A549 (cell line): Measurements from ENCODE around the gene ALDH3B2. TPM values are rescaled to one million over a fixed set of nuclear protein-coding genes. Genes with fewer than 3 reads are reported as not detected.
"Not testable (repeated sequence)": the region's sequence is repeated elsewhere in the genome, so short reads cannot be mapped to it uniquely, and the experiment has no call there.

Source experiments
- ATAC-seq, 2 experiments: fragments of 200-7000 bp in 1 of 2; fragments of >200 bp in 1 of 2; cut with Nextera tagmentation in 1 of 2; cut with Tn5 transposase in 1 of 2; 3 replicates each; pipeline versions ENCODE4 v1.8.0 to v1.9.1; 2018 to 2020; ENCODE audit warnings: mild to moderate bottlenecking in 1 of 2, moderate library complexity in 1 of 2
- CTCF ChIA-PET: fragments of 300-600 bp; sonication (Branson Sonifier 250); formaldehyde crosslinking; extraction: SDS; loops from one replicate; lab custom pipeline; 2021; ENCODE audit warnings: antibody characterized with exemption, inconsistent platforms; lab: Yijun Ruan, JAX
- POLR2A ChIA-PET: fragments of 350-600 bp; formaldehyde crosslinking; extraction: SDS; loops from one replicate; lab custom pipeline; 2021; ENCODE audit warnings: antibody characterized with exemption, inconsistent platforms; lab: Yijun Ruan, JAX
- DNase-seq, 2 experiments: peaks; one replicate each; pipeline versions ENCODE4 v3.0.0 to v3.0.0-alpha.2; 2011 to 2016; ENCODE audit warnings: low read depth in 1 of 2, low spot score in 1 of 2
- FAIRE-seq: peaks from 2 replicates; lab custom pipeline; 2011; peaks lifted over from hg19 to GRCh38; lab: Jason Lieb, UNC
- H3K27ac ChIP-seq, 2 experiments: fragments of >200 bp; sonication (Bioruptor Twin); formaldehyde crosslinking; 3 replicates each; pipeline ENCODE4 v1.5.1; 2016 to 2017
- H3K4me1 ChIP-seq: fragments of >200 bp; sonication (Bioruptor Twin); formaldehyde crosslinking; 3 replicates; pipeline ENCODE4 v1.6.1; 2016
- H3K4me2 ChIP-seq: fragments of >200 bp; sonication (Bioruptor Twin); formaldehyde crosslinking; 3 replicates; pipeline ENCODE4 v1.6.1; 2016
- H3K4me3 ChIP-seq: fragments of >200 bp; sonication (Bioruptor Twin); formaldehyde crosslinking; 3 replicates; pipeline ENCODE4 v1.5.1; 2016
- H3K9me3 ChIP-seq: fragments of >200 bp; sonication (Bioruptor Twin); formaldehyde crosslinking; 3 replicates; pipeline ENCODE4 v1.6.1; 2016
- BHLHE40 ChIP-seq: IDR thresholded peaks from 2 replicates; pipeline ENCODE4 v1.6.1; 2012; ENCODE audit warnings: low read depth, low read length, inconsistent platforms
- CHD4 ChIP-seq: fragments of 200-600 bp; sonication (generic); IDR thresholded peaks from 2 replicates; pipeline ENCODE4 v1.6.1; 2016; ENCODE audit warnings: antibody characterized with exemption, mild to moderate bottlenecking, borderline replicate concordance
- GATA3 ChIP-seq: IDR thresholded peaks from 2 replicates; pipeline ENCODE4 v1.6.1; 2012; ENCODE audit warnings: borderline replicate concordance
- HOXB13 ChIP-seq: fragments of 250-450 bp; sonication (Bioruptor Pico); IDR thresholded peaks from 2 replicates; pipeline ENCODE4 v1.5.0; 2020; ENCODE audit warnings: low read depth, mild to moderate bottlenecking, moderate library complexity
- JUN ChIP-seq, 2 experiments: fragments of >200 bp; sonication (Bioruptor Twin); formaldehyde crosslinking; IDR thresholded peaks; 2 replicates in 1 of 2; 3 replicates in 1 of 2; pipeline ENCODE4 v1.6.1; 2016 to 2017
- KDM5A ChIP-seq: fragments of 200-600 bp; sonication (generic); IDR thresholded peaks from 2 replicates; pipeline ENCODE4 v1.6.1; 2016; ENCODE audit warnings: antibody characterized with exemption, mild to moderate bottlenecking
- MYC ChIP-seq: IDR thresholded peaks from 2 replicates; pipeline ENCODE4 v1.6.1; 2012; ENCODE audit warnings: mild to moderate bottlenecking, inconsistent platforms, low read length, improper control_type of control experiment, borderline replicate concordance
- NPAS2 ChIP-seq: fragments of 250-450 bp; sonication (Bioruptor Pico); IDR thresholded peaks from 2 replicates; pipeline ENCODE4 v1.8.0; 2022; ENCODE audit warnings: mild to moderate bottlenecking, moderate library complexity, borderline replicate concordance
- POLR2AphosphoS2 ChIP-seq: conservative IDR thresholded peaks from 2 replicates; pipeline ENCODE4 v1.6.1; 2012; ENCODE audit warnings: low read length, improper control_type of control experiment, inconsistent platforms
- RAD21 ChIP-seq, 2 experiments: fragments of >200 bp in 1 of 2; sonication (Bioruptor Twin) in 1 of 2; formaldehyde crosslinking in 1 of 2; IDR thresholded peaks in 1 of 2; conservative IDR thresholded peaks in 1 of 2; 2 replicates in 1 of 2; 3 replicates in 1 of 2; pipeline ENCODE4 v1.6.1; 2012 to 2018; ENCODE audit warnings: inconsistent platforms in 1 of 2
- RARB ChIP-seq: fragments of 250-450 bp; sonication (Bioruptor Pico); IDR thresholded peaks from 2 replicates; pipeline ENCODE4 v1.8.0; 2021; ENCODE audit warnings: mild to moderate bottlenecking, moderate library complexity
- WGBS: methylation state at CpG from one replicate; pipeline ENCODE4 v1.1.6; 2017; ENCODE audit errors: missing lambda C conversion rate; 5-methylcytosine and 5-hydroxymethylcytosine counted together
- polyA plus RNA-seq, 4 experiments: library from polyadenylated mRNA; depleted of rRNA in 3 of 4; stranded (reverse); fragments of >200 nt; fragmentation: RNase III in 1 of 4; extraction: RNeasy Plus Mini Kit Qiagen cat#74134 plus additional on column Dnase treatment in 1 of 4; gene quantifications; 2 replicates in 3 of 4; 3 replicates in 1 of 4; pipeline ENCODE4 v1.2.3, GENCODE V29; 2011 to 2017
- TF ChIP-seq, protein P1 (sequence below): fragments of >200 bp; sonication (Bioruptor Twin); formaldehyde crosslinking; IDR thresholded peaks from 3 replicates; pipeline ENCODE4 v1.6.1; 2016
- TF ChIP-seq, protein P2 (sequence below): IDR thresholded peaks from 2 replicates; pipeline ENCODE4 v1.6.1; 2012
- TF ChIP-seq, protein P3 (sequence below): fragments of 250-450 bp; sonication (Bioruptor Pico); IDR thresholded peaks from 2 replicates; pipeline ENCODE4 v1.5.0; 2021; ENCODE audit warnings: mild to moderate bottlenecking, moderate library complexity, borderline replicate concordance

The ALDH3B2 gene
- polyA plus RNA-seq, 2 of the 4 experiments (the other 2 are of a cell fraction) = not detected

DNA sequence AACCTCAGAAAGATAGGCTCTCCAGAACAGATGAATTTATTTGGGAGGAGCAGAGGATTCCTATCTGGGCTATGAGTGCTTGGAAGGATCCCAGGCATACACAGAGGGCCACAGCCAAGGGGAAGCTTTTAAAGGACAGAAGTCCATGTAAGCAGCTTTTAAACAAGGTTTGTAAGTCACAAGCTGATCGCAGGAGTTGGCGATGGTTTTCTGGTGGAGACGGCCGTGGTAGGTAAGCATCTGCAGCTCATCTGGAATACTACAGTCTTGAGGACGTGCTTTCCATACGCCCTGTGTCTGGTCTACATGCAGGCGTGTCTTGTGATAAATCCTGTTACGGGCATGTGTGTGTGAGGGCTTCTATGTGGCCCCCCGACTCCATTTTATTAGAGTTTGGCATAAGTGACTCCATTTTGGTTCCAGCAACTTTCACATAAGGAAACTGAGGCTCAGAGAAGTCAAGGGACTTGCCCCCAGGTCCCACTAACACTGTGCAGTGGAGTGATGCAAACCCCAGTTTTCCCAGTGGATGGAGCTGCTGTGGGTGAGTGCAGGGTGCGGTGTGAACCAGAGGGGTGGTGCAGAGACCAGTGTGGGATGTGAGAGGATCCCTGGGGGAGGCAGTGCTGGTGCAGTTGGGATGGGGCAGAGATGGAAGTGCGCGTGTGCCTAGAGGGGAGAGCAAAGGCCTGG, 12.1 kb downstream of the ALDH3B2 start:
- Histone ChIP-seq H3K27ac (no peak overlapping the region), H3K4me1 (peaks cover 5% of the 10 kb centered on the region; the same call in 1 of the 3 replicates), H3K9me3 (no peaks in the 10 kb centered on the region), H3K4me3 (no peak overlapping the region), H3K4me2 (no peak overlapping the region)
- TF ChIP-seq BHLHE40 (no peak), KDM5A (no peak), MYC (no peak), NPAS2 (CRISPR knock-in tag) (no peak), GATA3 (no peak), RAD21 (conservative IDR thresholded peaks at IDR 0.05 in 1 of 2, IDR thresholded peaks at IDR 0.05 in 1 of 2) (no peak), POLR2AphosphoS2 (no peak), JUN (IDR thresholded peaks at IDR 0.05) (no peak), HOXB13 (CRISPR knock-in tag) (no peak), CHD4 (no peak), RARB (CRISPR knock-in tag) (no peak)
- TF ChIP-seq, protein P1, sequence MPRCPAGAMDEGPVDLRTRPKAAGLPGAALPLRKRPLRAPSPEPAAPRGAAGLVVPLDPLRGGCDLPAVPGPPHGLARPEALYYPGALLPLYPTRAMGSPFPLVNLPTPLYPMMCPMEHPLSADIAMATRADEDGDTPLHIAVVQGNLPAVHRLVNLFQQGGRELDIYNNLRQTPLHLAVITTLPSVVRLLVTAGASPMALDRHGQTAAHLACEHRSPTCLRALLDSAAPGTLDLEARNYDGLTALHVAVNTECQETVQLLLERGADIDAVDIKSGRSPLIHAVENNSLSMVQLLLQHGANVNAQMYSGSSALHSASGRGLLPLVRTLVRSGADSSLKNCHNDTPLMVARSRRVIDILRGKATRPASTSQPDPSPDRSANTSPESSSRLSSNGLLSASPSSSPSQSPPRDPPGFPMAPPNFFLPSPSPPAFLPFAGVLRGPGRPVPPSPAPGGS = no peak
- TF ChIP-seq, protein P2, sequence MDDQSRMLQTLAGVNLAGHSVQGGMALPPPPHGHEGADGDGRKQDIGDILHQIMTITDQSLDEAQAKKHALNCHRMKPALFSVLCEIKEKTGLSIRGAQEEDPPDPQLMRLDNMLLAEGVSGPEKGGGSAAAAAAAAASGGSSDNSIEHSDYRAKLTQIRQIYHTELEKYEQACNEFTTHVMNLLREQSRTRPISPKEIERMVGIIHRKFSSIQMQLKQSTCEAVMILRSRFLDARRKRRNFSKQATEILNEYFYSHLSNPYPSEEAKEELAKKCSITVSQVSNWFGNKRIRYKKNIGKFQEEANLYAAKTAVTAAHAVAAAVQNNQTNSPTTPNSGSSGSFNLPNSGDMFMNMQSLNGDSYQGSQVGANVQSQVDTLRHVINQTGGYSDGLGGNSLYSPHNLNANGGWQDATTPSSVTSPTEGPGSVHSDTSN = no peak
- TF ChIP-seq, protein P3, sequence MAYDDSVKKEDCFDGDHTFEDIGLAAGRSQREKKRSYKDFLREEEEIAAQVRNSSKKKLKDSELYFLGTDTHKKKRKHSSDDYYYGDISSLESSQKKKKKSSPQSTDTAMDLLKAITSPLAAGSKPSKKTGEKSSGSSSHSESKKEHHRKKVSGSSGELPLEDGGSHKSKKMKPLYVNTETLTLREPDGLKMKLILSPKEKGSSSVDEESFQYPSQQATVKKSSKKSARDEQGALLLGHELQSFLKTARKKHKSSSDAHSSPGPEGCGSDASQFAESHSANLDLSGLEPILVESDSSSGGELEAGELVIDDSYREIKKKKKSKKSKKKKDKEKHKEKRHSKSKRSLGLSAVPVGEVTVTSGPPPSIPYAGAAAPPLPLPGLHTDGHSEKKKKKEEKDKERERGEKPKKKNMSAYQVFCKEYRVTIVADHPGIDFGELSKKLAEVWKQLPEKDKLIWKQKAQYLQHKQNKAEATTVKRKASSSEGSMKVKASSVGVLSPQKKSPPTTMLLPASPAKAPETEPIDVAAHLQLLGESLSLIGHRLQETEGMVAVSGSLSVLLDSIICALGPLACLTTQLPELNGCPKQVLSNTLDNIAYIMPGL = no peak
- ATAC-seq (no peak), FAIRE-seq (no peak), DNase-seq (no peak)
- ChIA-PET CTCF (interaction anchor here (0.6 to 13.0 kb wide), 5 partner anchors 14 to 391 kb away, joined by 3 to 150 read pairs (median 4); partner anchors contain the start of gene NUDT8), POLR2A (no interaction called here)
- WGBS = 75% methylated on average over 12 of the region's 12 CpGs

DNA sequence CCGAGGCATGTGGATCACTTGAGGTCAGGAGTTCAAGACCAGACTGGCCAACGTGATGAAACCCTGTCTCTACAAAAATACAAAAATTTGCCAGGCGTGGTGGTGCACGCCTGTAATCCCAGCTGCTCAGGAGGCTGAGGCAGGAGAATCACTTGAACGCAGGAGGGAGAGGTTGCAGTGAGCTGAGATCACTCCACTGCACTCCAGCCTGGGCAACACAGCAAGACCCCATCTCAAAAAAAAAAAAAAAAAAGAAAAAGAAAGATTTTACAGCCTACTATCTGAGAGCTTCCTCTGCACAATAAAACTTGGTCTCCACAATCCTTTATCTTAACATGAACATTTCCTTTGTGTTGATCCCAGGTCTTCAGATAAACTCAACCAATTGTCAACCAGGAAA, 13.7 kb downstream of the ALDH3B2 start:
- FAIRE-seq, H3K4me1 ChIP-seq, H3K4me2 ChIP-seq, DNase-seq, POLR2A ChIA-PET, ATAC-seq, H3K4me3 ChIP-seq, H3K27ac ChIP-seq: not testable (repeated sequence)
- WGBS = 35% methylated on average over 5 of the region's 5 CpGs
- CTCF ChIA-PET = interaction anchor here (0.6 to 13.0 kb wide), 8 partner anchors 12 to 340 kb away, joined by 3 to 150 read pairs (median 4); partner anchors contain the start of genes ACY3, ALDH3B2 and NUDT8
- H3K9me3 ChIP-seq = peaks cover 11% of the 10 kb centered on the region; the same call in 1 of the 3 replicates

DNA sequence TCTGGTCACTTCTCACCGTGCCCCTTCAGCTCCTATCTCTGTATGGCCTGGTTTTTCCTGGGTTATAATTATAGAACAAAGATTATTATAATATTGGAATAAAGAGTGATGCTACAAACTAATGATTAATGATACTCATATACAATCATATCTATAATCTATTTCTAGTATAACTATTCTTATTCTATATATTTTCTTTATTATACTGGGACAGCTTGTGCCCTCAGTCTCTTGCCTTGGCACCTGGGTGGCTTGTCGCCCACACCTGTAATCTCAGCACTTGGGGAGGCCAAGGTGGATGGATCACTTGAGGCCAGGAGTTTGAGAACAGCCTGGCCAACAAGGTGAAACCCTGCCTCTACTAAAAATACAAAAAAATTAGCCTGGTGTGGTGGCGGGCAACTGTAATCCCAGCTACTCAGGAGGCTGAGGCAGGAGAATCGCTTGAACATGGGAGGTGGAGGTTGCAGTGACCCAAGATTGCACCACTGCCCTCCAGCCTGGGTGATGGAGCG, 14.7 kb downstream of the ALDH3B2 start:
- peaks cover 14% of the 10 kb centered on the region; the same call in 1 of the 3 replicates for H3K9me3 ChIP-seq
- DNase-seq, ATAC-seq, H3K4me3 ChIP-seq, H3K27ac ChIP-seq, H3K4me1 ChIP-seq, H3K4me2 ChIP-seq, FAIRE-seq: not testable (repeated sequence)
- 33% methylated on average over 5 of the region's 5 CpGs for WGBS
- ChIA-PET POLR2A (interaction anchor here (0.6 kb wide), 1 partner anchor 29 kb away, joined by 3 read pairs; no protein-coding TSS in a partner anchor), CTCF (interaction anchor here (0.6 to 13.0 kb wide), 22 partner anchors 8 to 314 kb away, joined by 3 to 150 read pairs (median 4); partner anchors contain the start of genes ACY3, ALDH3B2, NUDT8 and TBX10)
